ENCODE data around the gene CCDC201.
"Not testable (repeated sequence)": the region's sequence is repeated elsewhere in the genome, so short reads cannot be mapped to it uniquely, and the experiment has no call there.

The CCDC201 gene

GRCh38 chr7:45872116-45873034, 507 bp downstream of the CCDC201 start:
- H3K36me3 Mint-ChIP-seq (ENCODE audit: low read depth), result no peaks in the 10 kb centered on the region
- no peaks in the 10 kb centered on the region for H3K9me3 Mint-ChIP-seq
- no peaks in the 10 kb centered on the region for H3K4me1 Mint-ChIP-seq (ENCODE audit: low read depth)
- H3K27me3 Mint-ChIP-seq (ENCODE audit: low read depth), result peaks cover 3% of the 10 kb centered on the region
- no peak overlapping the region for H3K4me3 Mint-ChIP-seq
- H3K27ac Mint-ChIP-seq, result no peak overlapping the region

GRCh38 chr7:45869426-45869825, 3.5 kb downstream of the CCDC201 start:
- Mint-ChIP-seq H3K36me3 (ENCODE audit: low read depth) (no peaks in the 10 kb centered on the region), H3K27me3 (ENCODE audit: low read depth) (peaks cover 3% of the 10 kb centered on the region), H3K4me3 (no peak overlapping the region), H3K9me3 (no peaks in the 10 kb centered on the region), H3K4me1 (ENCODE audit: low read depth) (no peaks in the 10 kb centered on the region), H3K27ac (no peak overlapping the region)

GRCh38 chr7:45867471-45867870, 5.4 kb downstream of the CCDC201 start:
- Mint-ChIP-seq H3K36me3 (ENCODE audit: low read depth) (no peaks in the 10 kb centered on the region), H3K4me3 (no peak overlapping the region), H3K9me3 (no peaks in the 10 kb centered on the region), H3K27me3 (ENCODE audit: low read depth) (peaks cover 3% of the 10 kb centered on the region), H3K27ac (no peak overlapping the region), H3K4me1 (ENCODE audit: low read depth) (no peaks in the 10 kb centered on the region)

GRCh38 chr7:45865594-45866410, 7.1 kb downstream of the CCDC201 start:
- Mint-ChIP-seq H3K27ac (no peak overlapping the region), H3K27me3 (ENCODE audit: low read depth) (peaks cover 5% of the 10 kb centered on the region), H3K4me3 (no peak overlapping the region), H3K9me3 (no peaks in the 10 kb centered on the region), H3K36me3 (ENCODE audit: low read depth) (no peaks in the 10 kb centered on the region), H3K4me1 (ENCODE audit: low read depth) (no peaks in the 10 kb centered on the region)

- Mint-ChIP-seq H3K9me3 (no peaks in the 10 kb centered on the region), H3K36me3 (ENCODE audit: low read depth) (no peaks in the 10 kb centered on the region), H3K4me3 (no peak overlapping the region), H3K27ac (no peak overlapping the region), H3K4me1 (ENCODE audit: low read depth) (no peaks in the 10 kb centered on the region), H3K27me3 (ENCODE audit: low read depth) (peaks cover 6% of the 10 kb centered on the region)
Observed at GRCh38 chr7:45863715-45864114, 9.2 kb downstream of the CCDC201 start.

- H3K9me3 Mint-ChIP-seq; H3K4me3 Mint-ChIP-seq; H3K27ac Mint-ChIP-seq; H3K4me1 Mint-ChIP-seq (ENCODE audit: low read depth); H3K36me3 Mint-ChIP-seq (ENCODE audit: low read depth): not testable (repeated sequence)
- H3K27me3 Mint-ChIP-seq (ENCODE audit: low read depth), result peaks cover 10% of the 10 kb centered on the region
Observed at GRCh38 chr7:45856888-45857287, 16.0 kb downstream of the CCDC201 start.

GRCh38 chr7:45855680-45856079, 17.2 kb downstream of the CCDC201 start:
- not testable (repeated sequence) for H3K27ac Mint-ChIP-seq; H3K27me3 Mint-ChIP-seq (ENCODE audit: low read depth); H3K36me3 Mint-ChIP-seq (ENCODE audit: low read depth); H3K4me1 Mint-ChIP-seq (ENCODE audit: low read depth); H3K4me3 Mint-ChIP-seq; H3K9me3 Mint-ChIP-seq

GRCh38 chr7:45853491-45853890, 19.4 kb downstream of the CCDC201 start:
- not testable (repeated sequence) for H3K27me3 Mint-ChIP-seq (ENCODE audit: low read depth); H3K4me3 Mint-ChIP-seq; H3K27ac Mint-ChIP-seq; H3K4me1 Mint-ChIP-seq (ENCODE audit: low read depth); H3K36me3 Mint-ChIP-seq (ENCODE audit: low read depth); H3K9me3 Mint-ChIP-seq

- not testable (repeated sequence) for H3K36me3 Mint-ChIP-seq (ENCODE audit: low read depth); H3K27ac Mint-ChIP-seq; H3K9me3 Mint-ChIP-seq; H3K27me3 Mint-ChIP-seq (ENCODE audit: low read depth); H3K4me3 Mint-ChIP-seq; H3K4me1 Mint-ChIP-seq (ENCODE audit: low read depth)
Observed at GRCh38 chr7:45852984-45853383, 19.9 kb downstream of the CCDC201 start.

- H3K27ac Mint-ChIP-seq; H3K36me3 Mint-ChIP-seq (ENCODE audit: low read depth); H3K9me3 Mint-ChIP-seq; H3K27me3 Mint-ChIP-seq (ENCODE audit: low read depth); H3K4me3 Mint-ChIP-seq; H3K4me1 Mint-ChIP-seq (ENCODE audit: low read depth): not testable (repeated sequence)
Observed at GRCh38 chr7:45848734-45849133, 24.1 kb downstream of the CCDC201 start.

- not testable (repeated sequence) for H3K27me3 Mint-ChIP-seq (ENCODE audit: low read depth); H3K4me3 Mint-ChIP-seq; H3K27ac Mint-ChIP-seq; H3K4me1 Mint-ChIP-seq (ENCODE audit: low read depth); H3K36me3 Mint-ChIP-seq (ENCODE audit: low read depth); H3K9me3 Mint-ChIP-seq
Observed at GRCh38 chr7:45846536-45846935, 26.3 kb downstream of the CCDC201 start.

- not testable (repeated sequence) for H3K9me3 Mint-ChIP-seq; H3K4me1 Mint-ChIP-seq (ENCODE audit: low read depth); H3K36me3 Mint-ChIP-seq (ENCODE audit: low read depth); H3K4me3 Mint-ChIP-seq; H3K27ac Mint-ChIP-seq; H3K27me3 Mint-ChIP-seq (ENCODE audit: low read depth)
Observed at GRCh38 chr7:45841926-45842717, 30.8 kb downstream of the CCDC201 start.

- not testable (repeated sequence) for H3K27ac Mint-ChIP-seq; H3K9me3 Mint-ChIP-seq; H3K4me3 Mint-ChIP-seq; H3K4me1 Mint-ChIP-seq (ENCODE audit: low read depth); H3K36me3 Mint-ChIP-seq (ENCODE audit: low read depth); H3K27me3 Mint-ChIP-seq (ENCODE audit: low read depth)
Observed at GRCh38 chr7:45838852-45839251, 34.0 kb downstream of the CCDC201 start.

- H3K36me3 Mint-ChIP-seq (ENCODE audit: low read depth); H3K9me3 Mint-ChIP-seq; H3K4me1 Mint-ChIP-seq (ENCODE audit: low read depth); H3K27ac Mint-ChIP-seq; H3K4me3 Mint-ChIP-seq; H3K27me3 Mint-ChIP-seq (ENCODE audit: low read depth): not testable (repeated sequence)
Observed at GRCh38 chr7:45832433-45833177, 40.3 kb downstream of the CCDC201 start.

All from T-helper 1 cell treated with Interleukin-12 subunit alpha and Interleukin-12 subunit beta and Interleukin-4 antibody, amounts not matched to agents 30 μg/mL and 1 μg/mL, for 36 hours (primary cell).